Breast epithelium (tissue), 3 donors: ENCODE results near the gene RBBP8NL.

Experiments
- POLR2A ChIP-seq: fragments of 450-650 bp; IDR thresholded peaks from one replicate; pipeline ENCODE4 v1.6.1; 2016; ENCODE audit warnings: antibody characterized with exemption, mild to moderate bottlenecking, moderate library complexity
- POLR2AphosphoS5 ChIP-seq, 3 donors: sonication (generic); formaldehyde crosslinking; IDR thresholded peaks; one replicate each; pipeline ENCODE4 v1.6.1; 2017; ENCODE audit warnings: antibody characterized with exemption in 3 of 3
- TF ChIP-seq, protein P1 (sequence below), 3 donors: fragments of 450-650 bp; IDR thresholded peaks; one replicate each; pipeline ENCODE4 v1.5.1; 2016 to 2017; ENCODE audit warnings: antibody characterized with exemption in 3 of 3, mild to moderate bottlenecking in 3 of 3, moderate library complexity in 3 of 3

DNA sequence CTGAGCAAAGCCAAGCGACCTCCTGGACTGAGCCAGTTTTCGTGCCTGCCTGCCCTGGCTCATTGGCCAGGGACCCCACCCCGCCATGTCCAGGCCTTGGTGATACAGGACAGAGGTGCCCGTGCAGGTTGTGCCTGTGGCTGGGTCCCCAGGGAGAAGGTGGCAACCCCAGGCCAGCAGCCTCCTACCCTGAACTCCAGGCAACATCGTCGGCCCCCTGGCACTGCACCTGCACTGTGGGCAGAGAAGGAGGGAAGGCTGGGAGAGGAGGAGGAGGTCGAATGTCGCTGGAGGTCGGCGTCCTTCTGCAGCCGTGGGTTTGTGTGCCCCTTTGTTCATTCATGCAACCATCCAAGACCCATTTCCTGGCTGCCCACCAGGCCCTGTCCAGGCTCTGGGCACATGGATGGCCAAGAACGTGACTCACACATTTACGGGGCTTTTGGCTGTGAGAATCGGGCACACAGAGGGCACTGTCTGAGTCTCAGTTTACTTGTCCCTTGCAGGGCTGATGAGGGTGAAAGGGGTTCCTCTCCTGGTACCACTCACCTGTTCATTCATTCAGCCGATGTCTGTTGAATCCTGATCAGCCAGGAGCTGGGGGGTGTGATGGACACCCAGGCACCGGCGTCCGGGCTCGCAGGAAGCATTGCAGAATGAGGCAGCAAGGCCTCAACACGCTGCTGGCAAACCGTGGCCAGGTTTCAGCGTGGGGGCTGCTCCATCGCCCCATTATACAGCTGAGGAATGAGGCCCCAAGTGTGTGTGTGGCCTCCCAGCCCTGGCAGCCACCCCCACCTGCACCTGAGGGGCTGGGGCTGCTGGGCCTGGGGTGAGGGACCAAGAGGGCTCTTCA, 2.3 kb upstream of the RBBP8NL start:
- TF ChIP-seq, protein P1, sequence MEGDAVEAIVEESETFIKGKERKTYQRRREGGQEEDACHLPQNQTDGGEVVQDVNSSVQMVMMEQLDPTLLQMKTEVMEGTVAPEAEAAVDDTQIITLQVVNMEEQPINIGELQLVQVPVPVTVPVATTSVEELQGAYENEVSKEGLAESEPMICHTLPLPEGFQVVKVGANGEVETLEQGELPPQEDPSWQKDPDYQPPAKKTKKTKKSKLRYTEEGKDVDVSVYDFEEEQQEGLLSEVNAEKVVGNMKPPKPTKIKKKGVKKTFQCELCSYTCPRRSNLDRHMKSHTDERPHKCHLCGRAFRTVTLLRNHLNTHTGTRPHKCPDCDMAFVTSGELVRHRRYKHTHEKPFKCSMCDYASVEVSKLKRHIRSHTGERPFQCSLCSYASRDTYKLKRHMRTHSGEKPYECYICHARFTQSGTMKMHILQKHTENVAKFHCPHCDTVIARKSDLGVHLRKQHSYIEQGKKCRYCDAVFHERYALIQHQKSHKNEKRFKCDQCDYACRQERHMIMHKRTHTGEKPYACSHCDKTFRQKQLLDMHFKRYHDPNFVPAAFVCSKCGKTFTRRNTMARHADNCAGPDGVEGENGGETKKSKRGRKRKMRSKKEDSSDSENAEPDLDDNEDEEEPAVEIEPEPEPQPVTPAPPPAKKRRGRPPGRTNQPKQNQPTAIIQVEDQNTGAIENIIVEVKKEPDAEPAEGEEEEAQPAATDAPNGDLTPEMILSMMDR (IDR thresholded peaks at IDR 0.05) = no peak
- no peak for TF ChIP-seq POLR2A
- no peak for TF ChIP-seq POLR2AphosphoS5 (IDR thresholded peaks at IDR 0.05)
